Measurements from ENCODE around the gene KDM5B.
"Not testable (repeated sequence)": the region's sequence is repeated elsewhere in the genome, so short reads cannot be mapped to it uniquely, and the experiment has no call there.

Gene KDM5B

DNA sequence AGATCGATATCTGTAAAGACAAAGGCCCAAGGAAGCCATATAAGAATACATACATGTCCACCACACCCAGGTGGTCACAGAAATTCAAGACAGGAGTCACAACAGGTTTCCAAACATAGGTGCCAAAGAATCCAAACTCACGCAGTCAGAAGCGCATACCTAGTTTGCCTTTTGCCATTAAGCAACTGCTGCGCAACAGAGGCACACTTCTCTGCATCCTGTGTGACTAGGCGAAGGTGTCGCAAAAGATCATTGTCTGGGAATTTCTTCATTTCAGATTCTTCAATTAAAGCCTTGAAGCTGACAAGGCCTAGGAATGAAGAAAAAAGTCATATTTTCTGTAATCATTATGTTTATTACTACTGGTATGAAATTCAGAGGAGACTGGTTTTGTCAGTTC, 65.7 kb downstream of the KDM5B start:
- no peak overlapping the region for H3K4me3 ChIP-seq (replicated peaks; ENCODE audit: low read depth, low read length)
- no peak for DNase-seq (ENCODE audit: low read depth)
- TF ChIP-seq, protein P1, sequence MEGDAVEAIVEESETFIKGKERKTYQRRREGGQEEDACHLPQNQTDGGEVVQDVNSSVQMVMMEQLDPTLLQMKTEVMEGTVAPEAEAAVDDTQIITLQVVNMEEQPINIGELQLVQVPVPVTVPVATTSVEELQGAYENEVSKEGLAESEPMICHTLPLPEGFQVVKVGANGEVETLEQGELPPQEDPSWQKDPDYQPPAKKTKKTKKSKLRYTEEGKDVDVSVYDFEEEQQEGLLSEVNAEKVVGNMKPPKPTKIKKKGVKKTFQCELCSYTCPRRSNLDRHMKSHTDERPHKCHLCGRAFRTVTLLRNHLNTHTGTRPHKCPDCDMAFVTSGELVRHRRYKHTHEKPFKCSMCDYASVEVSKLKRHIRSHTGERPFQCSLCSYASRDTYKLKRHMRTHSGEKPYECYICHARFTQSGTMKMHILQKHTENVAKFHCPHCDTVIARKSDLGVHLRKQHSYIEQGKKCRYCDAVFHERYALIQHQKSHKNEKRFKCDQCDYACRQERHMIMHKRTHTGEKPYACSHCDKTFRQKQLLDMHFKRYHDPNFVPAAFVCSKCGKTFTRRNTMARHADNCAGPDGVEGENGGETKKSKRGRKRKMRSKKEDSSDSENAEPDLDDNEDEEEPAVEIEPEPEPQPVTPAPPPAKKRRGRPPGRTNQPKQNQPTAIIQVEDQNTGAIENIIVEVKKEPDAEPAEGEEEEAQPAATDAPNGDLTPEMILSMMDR (IDR thresholded peaks at IDR 0.05; ENCODE audit: low read length, missing control alignments), result no peak

DNA sequence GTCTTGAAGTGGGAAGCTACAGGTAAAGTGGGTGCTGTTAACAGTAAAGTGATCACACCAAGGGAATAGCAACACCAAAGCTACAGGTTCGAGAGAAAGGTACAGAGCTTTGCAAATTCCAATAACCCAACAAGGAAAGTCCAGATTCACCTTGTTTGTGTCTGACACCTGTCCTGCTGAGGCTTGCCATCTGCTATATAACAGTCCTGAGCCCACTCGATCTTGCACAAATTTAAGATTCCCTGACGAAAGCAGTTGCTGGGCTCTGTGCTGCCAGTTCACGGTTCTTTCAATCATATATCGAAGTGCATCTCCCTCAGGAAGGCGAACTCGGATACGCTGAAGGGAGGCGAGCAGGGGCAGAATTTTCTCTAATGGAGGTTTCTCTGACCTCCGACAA, 75.0 kb downstream of the KDM5B start:
- no peak for DNase-seq (ENCODE audit: low read depth)
- H3K4me3 ChIP-seq (replicated peaks; ENCODE audit: low read depth, low read length), result no peak overlapping the region
- TF ChIP-seq, protein P1 (IDR thresholded peaks at IDR 0.05; ENCODE audit: low read length, missing control alignments), result no peak

DNA sequence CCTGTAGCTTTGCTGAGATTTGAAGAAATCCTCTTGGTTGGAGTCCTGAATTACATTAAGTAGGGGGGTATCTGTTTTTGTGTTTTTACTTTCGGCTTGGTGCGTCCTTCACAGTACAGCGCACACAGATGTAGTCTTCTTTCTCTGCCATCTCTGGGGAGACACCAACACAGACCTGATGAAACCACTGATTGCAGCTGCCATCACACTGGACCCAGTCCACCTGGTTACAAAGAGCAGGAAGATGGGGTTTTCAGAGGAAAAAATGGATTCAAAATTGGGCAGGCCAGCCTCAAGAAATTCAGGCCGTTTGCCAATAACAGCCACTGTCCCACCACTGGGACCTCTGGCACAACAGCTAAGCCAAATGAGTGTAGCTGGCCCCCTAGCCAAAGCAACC, 79.3 kb downstream of the KDM5B start:
- H3K4me3 ChIP-seq (replicated peaks; ENCODE audit: low read depth, low read length), result no peak overlapping the region
- TF ChIP-seq, protein P1 (IDR thresholded peaks at IDR 0.05; ENCODE audit: low read length, missing control alignments), result no peak
- no peak for DNase-seq (ENCODE audit: low read depth)

DNA sequence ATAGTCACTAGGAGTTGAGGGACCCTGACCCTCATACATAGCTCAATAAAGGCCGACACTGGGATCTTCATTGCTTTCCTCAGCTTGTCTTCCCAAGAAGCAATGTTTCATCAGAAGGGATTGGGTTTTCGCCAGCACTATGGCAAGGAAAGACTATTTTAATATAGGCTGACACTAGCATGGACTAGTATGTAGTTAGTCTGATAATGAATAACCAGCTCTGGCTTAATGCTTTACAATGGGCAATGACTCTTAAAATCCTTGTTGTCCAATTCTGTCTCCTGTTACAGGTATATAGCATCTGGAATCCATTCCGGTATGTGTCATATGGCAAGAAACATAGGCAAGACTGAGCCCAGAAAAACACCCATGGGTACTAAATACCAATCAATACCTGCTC, 82.7 kb downstream of the KDM5B start:
- H3K4me3 ChIP-seq (replicated peaks; ENCODE audit: low read depth, low read length), result no peak overlapping the region
- TF ChIP-seq, protein P1 (IDR thresholded peaks at IDR 0.05; ENCODE audit: low read length, missing control alignments), result no peak
- no peak for DNase-seq (ENCODE audit: low read depth)

DNA sequence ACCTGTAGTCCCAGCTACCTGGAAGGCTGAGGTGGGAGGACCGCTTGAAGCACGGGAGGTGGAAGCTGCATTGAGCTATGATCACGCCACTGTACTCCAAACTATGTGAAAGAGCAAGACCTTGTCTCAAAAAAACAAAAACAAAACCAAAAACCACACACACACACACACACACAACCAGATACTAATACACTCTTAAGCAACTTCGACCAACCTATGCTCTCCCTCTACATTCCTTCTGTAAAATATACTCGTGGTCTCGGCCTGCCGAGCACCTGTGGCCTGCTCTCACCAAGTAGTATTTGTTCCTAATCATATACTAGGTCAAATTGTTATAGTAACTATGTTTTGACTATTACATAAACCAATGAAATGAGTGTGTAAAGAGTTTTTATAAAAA, 84.5 kb downstream of the KDM5B start:
- TF ChIP-seq, protein P1 (IDR thresholded peaks at IDR 0.05; ENCODE audit: low read length, missing control alignments), result no peak
- no peak overlapping the region for H3K4me3 ChIP-seq (replicated peaks; ENCODE audit: low read depth, low read length)
- no peak for DNase-seq (ENCODE audit: low read depth)

DNA sequence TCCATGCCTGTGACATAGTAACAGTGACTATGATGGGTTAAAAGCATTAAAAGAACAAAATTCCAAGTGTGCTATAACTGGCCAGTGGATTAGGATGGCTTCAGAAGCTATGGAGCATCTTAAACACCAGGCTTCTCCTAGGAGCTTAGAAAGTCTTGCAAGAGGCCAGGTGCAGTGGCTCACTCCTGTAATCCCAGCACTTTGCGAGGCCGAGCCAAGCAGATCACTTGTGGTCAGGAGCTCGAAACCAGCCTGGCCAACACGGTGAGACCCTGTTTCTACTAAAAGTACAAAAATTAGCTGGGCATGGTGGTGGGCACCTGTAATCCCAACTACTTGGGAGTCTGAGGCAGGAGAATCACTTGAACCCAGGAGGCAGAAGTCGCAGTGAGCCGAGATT, 85.2 kb downstream of the KDM5B start:
- DNase-seq (ENCODE audit: low read depth); H3K4me3 ChIP-seq (replicated peaks; ENCODE audit: low read depth, low read length): not testable (repeated sequence)

DNA sequence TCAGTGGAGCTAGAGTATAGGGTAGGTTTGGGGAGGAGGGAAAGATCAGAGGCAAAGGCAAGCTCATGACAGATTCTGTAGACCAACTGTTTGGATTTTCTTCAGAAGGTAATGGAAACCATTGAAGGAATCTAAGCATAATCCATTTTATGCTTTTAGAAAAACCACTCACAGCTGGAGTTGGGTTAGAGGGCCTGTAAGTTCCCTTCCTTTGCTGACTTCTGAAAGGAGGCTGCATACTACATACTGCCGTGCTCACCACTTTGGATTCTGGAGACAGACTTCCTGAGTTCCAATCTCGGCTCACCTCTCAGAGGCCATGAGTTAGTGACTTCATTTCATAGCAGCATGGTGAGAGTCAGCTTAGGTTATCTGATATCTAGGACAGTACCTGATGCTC, 91.6 kb downstream of the KDM5B start:
- no peak overlapping the region for H3K4me3 ChIP-seq (replicated peaks; ENCODE audit: low read depth, low read length)
- TF ChIP-seq, protein P1 (IDR thresholded peaks at IDR 0.05; ENCODE audit: low read length, missing control alignments), result no peak
- no peak for DNase-seq (ENCODE audit: low read depth)

DNA sequence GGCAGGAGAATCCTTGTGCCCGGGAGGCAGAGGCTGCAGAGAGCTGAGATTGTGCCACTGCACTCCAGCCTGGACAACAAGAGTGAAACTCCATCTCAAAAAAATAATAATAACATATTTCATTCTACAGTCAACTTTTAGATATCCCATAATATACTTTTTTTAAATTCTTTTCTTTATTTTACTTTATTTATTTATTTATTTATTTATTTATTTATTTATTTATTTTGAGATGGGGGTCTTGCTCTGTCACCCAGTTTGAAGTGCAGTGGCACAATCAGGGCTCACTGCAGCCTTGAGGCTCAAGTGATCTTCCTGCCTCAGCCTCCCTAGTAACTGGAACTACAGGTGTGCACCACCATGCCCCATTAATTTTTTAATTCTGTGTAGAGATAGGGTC, 94.0 kb downstream of the KDM5B start:
- not testable (repeated sequence) for DNase-seq (ENCODE audit: low read depth); H3K4me3 ChIP-seq (replicated peaks; ENCODE audit: low read depth, low read length)

All from fibroblast of pulmonary artery (primary cell).